Vagina (tissue), 2 donors: ENCODE measurements around the gene FER1L5.

Experiments
- CTCF ChIP-seq, 3 experiments: fragments of 450-650 bp in 2 of 3; fragments of 200-600 bp in 1 of 3; sonication (generic) in 1 of 3; IDR thresholded peaks; one replicate each; pipeline ENCODE4 v1.5.1; 2017 to 2019; ENCODE audit warnings: antibody characterized with exemption in 3 of 3, mild to moderate bottlenecking in 2 of 3, moderate library complexity in 2 of 3
- POLR2A ChIP-seq, 2 donors: fragments of 450-650 bp; IDR thresholded peaks; one replicate each; pipeline ENCODE4 v1.6.1; 2017; ENCODE audit warnings: antibody characterized with exemption in 2 of 2, mild to moderate bottlenecking in 2 of 2, moderate library complexity in 2 of 2
- POLR2AphosphoS5 ChIP-seq, 2 donors: sonication (generic); formaldehyde crosslinking; IDR thresholded peaks; one replicate each; pipeline ENCODE4 v1.9.0; 2017; ENCODE audit warnings: antibody characterized with exemption in 2 of 2, mild to moderate bottlenecking in 2 of 2, low read depth in 1 of 2; ENCODE audit not compliant: insufficient read depth in 1 of 2

- TF ChIP-seq POLR2A (IDR thresholded peaks at IDR 0.05) (no peak), CTCF (IDR thresholded peaks at IDR 0.05) (no peak), POLR2AphosphoS5 (IDR thresholded peaks at IDR 0.05; ENCODE audit: insufficient read depth in 1 of 2, low read depth in 1 of 2) (no peak)
Measured at GRCh38 chr2:96637385-96638143, 5.0 kb upstream of the FER1L5 start.
